Measurements from ENCODE around the gene AGBL3.

GRCh38 chr7:135100856-135101255 lies 114.5 kb downstream of the AGBL3 start:
- TF ChIP-seq CTCF (IDR thresholded peaks at IDR 0.05) (no peak), POLR2A (IDR thresholded peaks at IDR 0.05) (no peak)
